NCI-H187 treated with DMSO at 0.1 percent for 48 hours (cell line): ENCODE results near the gene PSME1.

Source experiments
- DNase-seq: peaks from one replicate; lab custom pipeline; 2025; lab: John Stamatoyannopoulos, UW

The PSME1 gene

DNA sequence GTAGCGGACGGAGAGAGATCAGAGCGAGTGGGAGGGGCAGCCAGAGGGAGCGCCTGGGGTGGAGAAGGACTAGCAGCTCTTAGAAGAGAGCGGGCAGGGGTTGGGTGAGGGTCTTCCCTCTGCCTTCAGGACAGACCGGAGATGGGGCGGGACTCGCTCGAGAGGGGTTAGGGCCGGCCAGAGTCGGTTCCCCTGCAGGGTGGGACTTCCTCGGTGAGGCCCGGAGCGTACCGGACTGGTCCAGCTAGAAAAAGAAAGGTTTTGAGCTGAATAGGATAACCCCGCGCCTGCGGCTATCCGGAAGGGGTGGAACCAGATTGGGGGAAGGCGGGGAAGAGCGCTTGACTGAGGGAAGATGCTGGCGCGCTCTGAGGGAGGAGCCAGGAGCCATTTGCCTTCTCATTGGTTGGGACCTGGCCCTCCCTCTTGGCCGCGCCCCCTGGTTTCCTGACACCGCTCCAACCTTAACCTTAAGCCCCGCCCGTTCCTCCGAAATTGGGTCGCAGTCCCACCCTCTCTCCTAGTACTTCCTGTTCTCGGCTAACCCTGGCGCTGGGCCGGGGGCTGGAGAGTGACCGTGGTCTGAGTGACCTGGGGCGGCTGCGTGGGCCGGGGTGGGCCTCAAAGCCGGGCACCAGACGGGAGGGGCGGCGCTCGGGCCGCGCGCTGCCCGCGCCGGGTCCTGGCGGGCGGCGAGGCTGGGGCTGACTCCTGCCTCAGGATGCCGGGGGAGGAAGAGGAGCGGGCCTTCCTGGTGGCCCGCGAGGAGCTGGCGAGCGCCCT is 11.2 kb downstream of the PSME1 start, which contains the start of gene RNF31:
TSS of gene RNF31 (plus strand) at position 521 of the 783 bp plus-strand sequence. CDS start at position 722, 201 bp downstream.
- peak; percentile 96 for DNase-seq

DNA sequence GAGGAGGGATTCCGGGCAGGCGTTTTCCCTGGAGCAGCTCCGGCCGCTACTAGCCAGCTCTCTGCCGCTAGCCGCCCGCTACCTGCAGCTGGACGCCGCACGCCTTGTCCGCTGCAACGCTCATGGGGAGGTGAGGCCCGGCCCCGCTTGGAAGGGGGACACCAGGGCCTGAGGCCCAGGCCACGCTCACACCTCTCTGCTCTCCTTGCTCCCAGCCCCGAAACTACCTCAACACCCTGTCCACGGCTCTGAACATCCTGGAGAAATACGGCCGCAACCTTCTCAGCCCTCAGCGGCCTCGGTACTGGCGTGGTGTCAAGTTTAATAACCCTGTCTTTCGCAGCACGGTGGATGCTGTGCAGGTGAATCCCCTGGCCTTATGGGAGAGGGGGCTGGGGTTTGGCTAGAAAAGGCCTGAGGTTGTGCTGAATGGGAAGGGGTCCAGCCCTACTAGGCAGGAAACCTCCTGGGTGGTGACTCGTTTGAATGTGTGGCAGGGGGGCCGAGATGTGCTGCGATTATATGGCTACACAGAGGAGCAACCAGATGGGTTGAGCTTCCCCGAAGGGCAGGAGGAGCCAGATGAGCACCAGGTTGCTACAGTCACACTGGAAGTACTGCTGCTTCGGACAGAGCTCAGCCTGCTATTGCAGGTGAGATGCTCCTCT is 11.9 kb downstream of the PSME1 start:
- DNase-seq = no peak

DNA sequence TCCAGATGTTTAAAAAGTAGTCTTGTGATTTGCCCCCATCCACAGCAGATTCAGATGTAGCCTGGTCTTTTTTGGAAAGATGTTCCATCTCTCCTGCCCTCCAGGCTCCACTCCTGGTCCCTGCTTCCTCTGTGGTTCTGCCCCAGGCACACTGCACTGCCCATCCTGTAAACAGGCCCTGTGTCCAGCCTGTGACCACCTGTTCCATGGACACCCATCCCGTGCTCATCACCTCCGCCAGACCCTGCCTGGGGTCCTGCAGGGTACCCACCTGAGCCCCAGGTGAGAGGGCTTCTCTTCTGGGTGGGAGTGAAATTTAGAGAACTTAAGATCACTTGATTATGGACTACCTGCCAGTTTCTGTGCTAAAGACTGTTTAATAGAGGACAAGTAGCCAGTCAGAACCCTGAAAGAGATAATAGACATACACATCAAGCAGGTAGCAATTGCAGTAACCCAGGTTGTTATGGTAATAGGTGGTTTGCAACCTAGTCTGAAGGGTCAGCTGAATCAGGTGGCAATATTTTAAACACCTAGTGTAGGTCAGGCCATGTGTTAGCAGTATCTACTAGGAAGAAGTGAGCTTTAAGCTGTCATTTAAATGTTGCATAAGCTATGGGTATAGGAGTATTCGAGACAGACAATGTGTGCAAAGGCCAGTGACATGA is 13.4 kb downstream of the PSME1 start:
- no peak for DNase-seq

DNA sequence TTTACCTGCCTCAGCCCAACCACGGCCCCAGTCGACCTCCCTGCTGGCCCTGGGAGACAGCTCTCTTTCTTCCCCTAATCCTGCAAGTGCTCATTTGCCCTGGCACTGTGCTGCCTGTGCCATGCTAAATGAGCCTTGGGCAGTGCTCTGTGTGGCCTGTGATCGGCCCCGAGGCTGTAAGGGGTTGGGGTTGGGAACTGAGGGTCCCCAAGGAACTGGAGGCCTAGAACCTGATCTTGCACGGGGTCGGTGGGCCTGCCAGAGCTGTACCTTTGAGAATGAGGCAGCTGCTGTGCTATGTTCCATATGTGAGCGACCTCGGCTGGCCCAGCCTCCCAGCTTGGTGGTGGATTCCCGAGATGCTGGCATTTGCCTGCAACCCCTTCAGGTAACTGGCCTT is 14.1 kb downstream of the PSME1 start:
- no peak for DNase-seq

DNA sequence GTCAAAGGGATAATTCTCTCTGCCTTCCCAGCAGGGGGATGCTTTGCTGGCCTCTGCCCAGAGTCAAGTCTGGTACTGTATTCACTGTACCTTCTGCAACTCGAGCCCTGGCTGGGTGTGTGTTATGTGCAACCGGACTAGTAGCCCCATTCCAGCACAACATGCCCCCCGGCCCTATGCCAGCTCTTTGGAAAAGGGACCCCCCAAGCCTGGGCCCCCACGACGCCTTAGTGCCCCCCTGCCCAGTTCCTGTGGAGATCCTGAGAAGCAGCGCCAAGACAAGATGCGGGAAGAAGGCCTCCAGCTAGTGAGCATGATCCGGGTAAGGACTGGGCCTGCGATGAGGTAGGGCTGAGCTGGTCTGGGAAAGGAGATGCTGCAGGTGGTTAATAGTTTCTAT is 14.6 kb downstream of the PSME1 start:
- DNase-seq = no peak

DNA sequence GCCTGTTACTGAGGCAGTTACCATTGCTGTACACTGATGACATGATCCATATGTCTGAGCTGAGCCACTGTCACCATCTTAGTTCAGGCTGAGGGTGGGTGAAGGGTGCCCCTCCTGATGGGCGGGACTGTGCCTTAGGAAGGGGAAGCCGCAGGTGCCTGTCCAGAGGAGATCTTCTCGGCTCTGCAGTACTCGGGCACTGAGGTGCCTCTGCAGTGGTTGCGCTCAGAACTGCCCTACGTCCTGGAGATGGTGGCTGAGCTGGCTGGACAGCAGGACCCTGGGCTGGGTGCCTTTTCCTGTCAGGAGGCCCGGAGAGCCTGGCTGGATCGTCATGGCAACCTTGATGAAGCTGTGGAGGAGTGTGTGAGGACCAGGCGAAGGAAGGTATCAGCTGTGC is 15.0 kb downstream of the PSME1 start:
- no peak for DNase-seq

DNA sequence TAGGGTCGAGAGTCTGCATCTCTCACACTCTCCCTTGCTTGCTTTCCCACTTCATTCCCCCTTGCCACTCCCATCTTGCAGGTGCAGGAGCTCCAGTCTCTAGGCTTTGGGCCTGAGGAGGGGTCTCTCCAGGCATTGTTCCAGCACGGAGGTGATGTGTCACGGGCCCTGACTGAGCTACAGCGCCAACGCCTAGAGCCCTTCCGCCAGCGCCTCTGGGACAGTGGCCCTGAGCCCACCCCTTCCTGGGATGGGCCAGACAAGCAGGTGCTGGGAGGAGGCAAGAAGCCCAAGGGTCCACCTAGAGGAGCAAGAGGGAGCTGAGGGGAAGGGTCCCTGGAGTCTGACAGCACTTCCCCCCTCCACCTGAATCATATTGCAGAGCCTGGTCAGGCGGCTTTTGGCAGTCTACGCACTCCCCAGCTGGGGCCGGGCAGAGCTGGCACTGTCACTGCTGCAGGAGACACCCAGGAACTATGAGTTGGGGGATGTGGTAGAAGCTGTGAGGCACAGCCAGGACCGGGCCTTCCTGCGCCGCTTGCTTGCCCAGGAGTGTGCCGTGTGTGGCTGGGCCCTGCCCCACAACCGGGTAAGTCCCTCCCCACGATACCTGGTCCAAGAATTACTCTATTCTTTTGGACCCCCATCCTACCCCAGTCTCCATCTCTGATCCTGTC is 15.5 kb downstream of the PSME1 start:
- no peak for DNase-seq

DNA sequence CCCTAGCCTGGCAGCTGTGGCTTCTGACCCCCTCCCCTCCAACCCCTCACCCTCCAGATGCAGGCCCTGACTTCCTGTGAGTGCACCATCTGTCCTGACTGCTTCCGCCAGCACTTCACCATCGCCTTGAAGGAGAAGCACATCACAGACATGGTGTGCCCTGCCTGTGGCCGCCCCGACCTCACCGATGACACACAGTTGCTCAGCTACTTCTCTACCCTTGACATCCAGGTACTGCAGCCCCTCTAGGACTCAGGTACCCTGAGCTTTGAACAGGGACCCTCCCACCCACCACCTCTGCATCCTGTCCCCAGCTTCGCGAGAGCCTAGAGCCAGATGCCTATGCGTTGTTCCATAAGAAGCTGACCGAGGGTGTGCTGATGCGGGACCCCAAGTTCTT is 19.1 kb downstream of the PSME1 start:
- DNase-seq = no peak

DNA sequence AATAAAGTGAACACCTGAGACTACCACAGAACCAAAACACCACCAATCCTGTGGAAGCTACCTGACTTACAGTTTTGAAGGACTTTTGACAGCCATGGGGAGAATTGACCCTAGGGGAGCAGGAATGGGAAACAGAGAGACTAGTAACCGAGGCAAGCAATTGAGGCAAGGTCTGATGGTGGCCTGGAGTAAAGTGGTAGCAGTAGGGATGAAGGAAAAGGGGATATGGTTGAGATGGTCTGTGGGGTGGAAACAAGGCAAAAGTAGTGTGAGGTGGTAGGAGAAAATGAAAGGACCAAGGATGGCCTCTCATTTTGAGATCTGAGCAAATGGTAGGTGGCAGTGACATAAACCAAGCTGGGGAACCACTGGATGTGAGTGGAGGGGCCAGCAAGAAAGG is 20.8 kb downstream of the PSME1 start:
- DNase-seq = no peak

DNA sequence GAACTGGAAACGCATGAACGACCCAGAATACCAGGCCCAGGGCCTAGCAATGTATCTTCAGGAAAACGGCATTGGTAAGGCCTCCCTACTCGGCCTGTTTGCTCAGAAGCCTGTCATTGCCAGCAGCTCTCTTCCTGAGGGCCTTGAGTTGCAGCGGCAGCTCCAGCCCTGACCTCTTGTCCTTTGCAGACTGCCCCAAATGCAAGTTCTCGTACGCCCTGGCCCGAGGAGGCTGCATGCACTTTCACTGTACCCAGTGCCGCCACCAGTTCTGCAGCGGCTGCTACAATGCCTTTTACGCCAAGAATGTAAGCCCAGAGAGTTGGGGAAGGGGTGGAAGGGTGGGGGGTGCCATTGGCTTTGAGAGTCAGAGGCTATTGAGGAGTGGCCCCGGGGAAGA is 21.3 kb downstream of the PSME1 start:
- no peak for DNase-seq

DNA sequence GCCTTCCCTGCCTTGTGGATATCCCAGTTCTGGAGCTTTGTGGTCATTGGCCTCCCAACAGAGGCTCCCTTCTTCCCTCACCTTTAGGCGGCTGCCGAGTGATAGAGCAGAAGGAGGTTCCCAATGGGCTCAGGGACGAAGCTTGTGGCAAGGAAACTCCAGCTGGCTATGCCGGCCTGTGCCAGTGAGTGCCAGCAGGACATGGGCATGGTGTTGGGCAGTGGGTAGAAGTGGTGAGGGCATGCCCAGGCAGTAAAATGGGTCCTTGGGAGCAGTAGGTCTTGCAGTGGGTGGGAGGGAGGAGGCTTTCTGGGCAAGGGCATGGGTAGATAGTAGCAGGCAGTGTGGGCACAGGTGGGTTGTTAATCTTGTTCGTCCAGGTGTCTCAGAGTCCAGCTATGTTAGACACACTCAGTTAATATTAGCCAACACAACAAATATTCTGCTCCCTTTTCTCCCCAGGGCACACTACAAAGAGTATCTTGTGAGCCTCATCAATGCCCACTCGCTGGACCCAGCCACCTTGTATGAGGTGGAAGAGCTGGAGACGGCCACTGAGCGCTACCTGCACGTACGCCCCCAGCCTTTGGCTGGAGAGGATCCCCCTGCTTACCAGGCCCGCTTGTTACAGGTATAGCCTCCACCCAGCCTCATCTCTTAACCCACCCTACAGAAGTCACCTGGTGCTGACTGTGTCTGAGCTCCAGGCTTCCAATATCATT is 23.9 kb downstream of the PSME1 start:
- no peak for DNase-seq

DNA sequence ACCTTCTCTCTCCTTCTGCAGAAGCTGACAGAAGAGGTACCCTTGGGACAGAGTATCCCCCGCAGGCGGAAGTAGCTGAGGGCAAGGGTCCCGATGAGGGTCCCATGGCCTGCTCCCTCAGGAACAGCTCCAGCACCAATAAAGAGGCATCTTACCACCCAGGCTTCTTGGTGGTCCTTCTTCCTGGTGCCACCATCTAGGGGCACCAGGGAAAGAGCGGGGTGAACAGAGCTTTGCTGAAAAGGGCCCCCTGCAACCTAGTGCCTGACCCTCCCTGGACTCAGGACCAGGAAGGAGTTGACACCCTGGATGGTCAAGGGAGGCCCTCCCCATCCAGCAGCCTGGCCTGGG is 24.5 kb downstream of the PSME1 start:
- DNase-seq = no peak

DNA sequence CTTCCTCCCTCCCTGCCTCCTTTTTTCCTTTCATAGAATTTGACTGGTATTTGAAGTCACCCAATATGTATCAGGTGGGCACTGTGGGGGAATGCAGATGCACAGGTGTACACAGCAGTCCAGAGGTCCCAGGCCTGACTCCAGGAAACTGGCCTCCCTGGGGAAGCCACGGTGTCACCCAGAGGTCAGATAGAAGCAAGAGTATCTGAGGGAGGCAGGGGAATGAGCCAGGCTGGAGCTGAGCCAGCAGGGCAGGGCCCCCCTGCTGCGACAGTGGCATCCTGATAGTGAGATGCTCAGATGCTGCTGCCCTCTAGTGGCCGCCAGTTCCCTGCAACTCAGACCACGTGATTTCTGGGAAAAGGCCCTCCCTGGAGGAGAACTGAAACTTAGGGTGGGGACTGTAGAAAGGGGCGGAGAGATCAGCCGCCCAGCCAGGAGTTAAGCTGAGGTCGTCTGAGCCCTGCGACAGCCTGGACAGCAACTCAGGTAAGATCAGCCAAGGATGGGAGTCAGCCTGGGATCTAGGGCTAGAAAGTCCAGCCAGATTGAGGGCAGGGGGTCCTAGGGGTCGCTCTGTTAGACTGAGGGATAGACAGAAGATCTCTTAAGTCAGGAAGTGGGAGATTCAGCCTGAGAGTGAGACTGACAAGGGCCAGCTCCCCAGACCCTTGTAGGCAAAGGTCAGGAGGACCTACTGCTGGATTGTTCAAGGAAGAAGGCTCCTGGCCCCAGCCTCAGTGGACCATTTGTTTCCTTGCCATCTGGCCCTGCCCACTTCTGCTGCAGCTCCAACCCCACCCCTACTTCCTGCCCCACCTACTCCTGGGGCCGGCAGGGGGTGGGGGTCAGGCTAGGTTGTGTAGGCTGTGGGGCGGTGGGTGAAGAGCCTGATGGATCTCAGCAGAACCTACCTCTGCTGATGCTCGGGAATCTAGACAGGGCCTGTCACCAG is 25.1 kb downstream of the PSME1 start, which contains the start of gene IRF9:
TSS of gene IRF9 (plus strand) at position 416 of the 955 bp plus-strand sequence. CDS start 880 bp downstream, outside the sequence.
- peak; percentile 74 for DNase-seq

DNA sequence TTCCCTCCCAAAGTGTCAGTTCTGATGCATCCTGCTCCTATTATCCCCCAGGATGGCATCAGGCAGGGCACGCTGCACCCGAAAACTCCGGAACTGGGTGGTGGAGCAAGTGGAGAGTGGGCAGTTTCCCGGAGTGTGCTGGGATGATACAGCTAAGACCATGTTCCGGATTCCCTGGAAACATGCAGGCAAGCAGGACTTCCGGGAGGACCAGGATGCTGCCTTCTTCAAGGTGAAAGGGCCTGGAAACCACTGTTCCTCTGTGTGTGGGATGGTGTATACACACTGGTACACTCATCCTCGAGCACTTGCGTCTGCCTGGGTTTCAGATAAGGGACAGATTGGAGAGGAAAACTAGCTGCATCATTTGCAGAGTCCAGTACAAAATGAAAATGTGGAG is 26.1 kb downstream of the PSME1 start:
- no peak for DNase-seq

DNA sequence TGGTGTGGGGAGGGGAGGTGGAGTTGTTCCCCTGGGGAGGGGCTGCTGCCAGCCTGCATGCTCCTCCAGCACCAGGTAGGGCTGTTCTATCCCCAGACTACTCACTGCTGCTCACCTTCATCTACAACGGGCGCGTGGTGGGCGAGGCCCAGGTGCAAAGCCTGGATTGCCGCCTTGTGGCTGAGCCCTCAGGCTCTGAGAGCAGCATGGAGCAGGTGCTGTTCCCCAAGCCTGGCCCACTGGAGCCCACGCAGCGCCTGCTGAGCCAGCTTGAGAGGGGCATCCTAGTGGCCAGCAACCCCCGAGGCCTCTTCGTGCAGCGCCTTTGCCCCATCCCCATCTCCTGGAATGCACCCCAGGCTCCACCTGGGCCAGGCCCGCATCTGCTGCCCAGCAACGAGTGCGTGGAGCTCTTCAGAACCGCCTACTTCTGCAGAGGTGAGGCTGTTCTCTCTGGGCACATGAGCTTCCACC is 28.6 kb downstream of the PSME1 start:
- no peak for DNase-seq

DNA sequence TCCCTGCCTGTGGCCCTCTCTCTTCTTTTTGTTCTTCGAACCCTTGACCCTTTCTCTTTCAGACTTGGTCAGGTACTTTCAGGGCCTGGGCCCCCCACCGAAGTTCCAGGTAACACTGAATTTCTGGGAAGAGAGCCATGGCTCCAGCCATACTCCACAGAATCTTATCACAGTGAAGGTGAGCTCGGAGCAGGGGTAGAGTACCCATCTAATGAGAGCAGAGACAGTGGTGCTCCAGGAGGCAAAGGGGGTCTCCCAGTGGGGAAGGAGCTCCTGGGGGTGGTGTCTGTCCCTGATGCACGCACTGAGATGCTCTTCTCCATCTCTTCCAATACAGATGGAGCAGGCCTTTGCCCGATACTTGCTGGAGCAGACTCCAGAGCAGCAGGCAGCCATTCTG is 29.8 kb downstream of the PSME1 start:
- DNase-seq = no peak

DNA sequence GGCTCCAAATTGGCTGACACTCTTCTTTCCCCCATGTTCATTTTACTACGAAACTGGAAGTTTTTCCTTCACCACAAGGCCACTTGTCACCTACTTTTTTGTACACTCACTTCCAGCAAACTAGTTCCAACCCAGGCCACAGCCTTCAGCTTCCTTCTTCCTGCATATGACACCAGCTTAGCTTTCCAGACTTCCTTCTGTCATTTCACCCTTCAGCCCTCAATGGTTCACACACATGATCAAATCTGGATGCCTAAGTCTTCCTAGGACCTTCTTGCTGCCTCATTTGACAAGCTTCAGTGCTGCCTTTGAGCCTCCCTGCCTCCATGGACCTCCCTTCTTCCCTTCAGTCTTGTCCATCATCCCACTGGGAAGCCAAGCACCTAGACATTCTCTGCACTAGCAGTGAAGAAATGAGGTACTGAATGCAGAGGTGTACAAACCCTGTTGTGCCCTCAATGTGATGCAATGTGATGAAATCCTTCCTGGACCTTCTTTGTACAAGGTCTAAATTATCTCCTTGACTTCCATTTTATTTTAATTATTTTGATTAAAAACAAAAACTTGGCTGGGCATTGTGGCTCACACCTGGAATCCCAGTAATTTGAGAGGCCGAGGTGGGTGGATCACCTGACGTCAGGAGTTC is 31.6 kb downstream of the PSME1 start:
- DNase-seq = no peak

DNA sequence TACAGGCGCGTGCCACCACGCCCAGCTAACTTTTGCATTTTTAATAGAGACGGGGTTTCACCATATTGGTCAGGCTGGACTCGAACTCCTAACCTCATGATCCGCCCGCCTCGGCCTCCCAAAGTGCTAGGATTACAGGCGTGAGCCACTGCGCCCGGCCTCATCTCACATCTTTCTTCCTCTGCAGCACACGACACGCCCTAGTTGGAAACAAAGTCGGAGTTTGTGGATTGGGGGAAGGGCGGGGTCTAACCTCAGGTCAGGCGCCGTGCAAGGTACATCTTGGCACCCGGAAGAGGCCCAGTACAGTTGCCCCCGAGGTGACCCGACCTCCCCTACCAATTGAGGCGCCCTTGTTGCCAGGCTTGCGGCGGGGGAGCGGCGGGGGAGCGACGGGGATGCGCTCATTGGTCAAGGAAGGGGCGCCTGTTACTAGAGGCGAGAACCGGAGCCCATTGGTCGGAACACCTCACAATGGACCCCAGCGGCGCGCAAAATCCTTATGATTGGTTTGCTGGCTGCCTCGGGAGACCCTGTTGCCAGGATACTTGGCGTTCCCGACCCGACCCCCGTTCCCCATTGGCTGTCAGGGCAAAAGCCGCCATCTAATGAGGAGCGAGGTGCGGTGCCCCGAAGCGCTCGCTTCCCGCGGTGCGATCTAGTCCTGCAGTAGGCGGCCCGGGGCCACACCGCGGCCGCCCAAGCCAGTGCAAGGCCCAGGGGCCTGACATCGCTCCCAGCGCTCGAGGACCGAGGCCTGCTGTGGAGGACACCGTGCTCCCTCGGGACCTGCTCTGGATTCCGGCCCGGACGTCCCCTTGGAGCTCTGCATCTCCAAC is 35.6 kb downstream of the PSME1 start, which contains the start of gene REC8:
TSS of gene REC8 (plus strand) at position 659 of the 839 bp plus-strand sequence. CDS start 473 bp downstream, outside the sequence.
- DNase-seq = peak; percentile 97
